IPS-20b (cell line): Measurements from ENCODE around the gene KLHL29.

Experiments
- H3K27ac ChIP-seq: one replicate; pipeline ENCODE4 v1.5.1; 2013; ENCODE audit warnings: low read length
- H3K27me3 ChIP-seq: 2 replicates; pipeline ENCODE4 v1.6.1; 2013; ENCODE audit warnings: mild to moderate bottlenecking, low read length, inconsistent platforms; ENCODE audit not compliant: insufficient read depth
- H3K36me3 ChIP-seq: 2 replicates; pipeline ENCODE4 v1.6.1; 2013; ENCODE audit warnings: low read depth, mild to moderate bottlenecking, inconsistent platforms, low read length, moderate library complexity; ENCODE audit not compliant: insufficient read depth
- H3K4me1 ChIP-seq: 2 replicates; pipeline ENCODE4 v1.6.1; 2013; ENCODE audit warnings: mild to moderate bottlenecking, control low read depth, inconsistent platforms, low read length, moderate library complexity; ENCODE audit not compliant: insufficient read depth
- H3K4me3 ChIP-seq: 2 replicates; pipeline ENCODE4 v1.5.1; 2013; ENCODE audit warnings: mild to moderate bottlenecking, low read length, inconsistent platforms
- H3K9ac ChIP-seq: 2 replicates; pipeline ENCODE4 v1.6.1; 2013; ENCODE audit warnings: low read depth, mild to moderate bottlenecking, inconsistent platforms, low read length, moderate library complexity
- H3K9me3 ChIP-seq: 2 replicates; pipeline ENCODE4 v1.6.1; 2013; ENCODE audit warnings: mild to moderate bottlenecking, low read depth, low read length, inconsistent platforms; ENCODE audit not compliant: insufficient read depth

The KLHL29 gene

GRCh38 chr2:23592061-23592685 is 207.2 kb downstream of the KLHL29 start:
- no peaks in the 10 kb centered on the region for H3K36me3 ChIP-seq
- H3K27me3 ChIP-seq = no peaks in the 10 kb centered on the region
- H3K4me1 ChIP-seq = peaks cover 3% of the 10 kb centered on the region; the same call in 1 of the 2 replicates
- H3K27ac ChIP-seq = no peak overlapping the region
- no peaks in the 10 kb centered on the region for H3K9me3 ChIP-seq
- no peak overlapping the region for H3K4me3 ChIP-seq
- H3K9ac ChIP-seq = no peak overlapping the region

DNA sequence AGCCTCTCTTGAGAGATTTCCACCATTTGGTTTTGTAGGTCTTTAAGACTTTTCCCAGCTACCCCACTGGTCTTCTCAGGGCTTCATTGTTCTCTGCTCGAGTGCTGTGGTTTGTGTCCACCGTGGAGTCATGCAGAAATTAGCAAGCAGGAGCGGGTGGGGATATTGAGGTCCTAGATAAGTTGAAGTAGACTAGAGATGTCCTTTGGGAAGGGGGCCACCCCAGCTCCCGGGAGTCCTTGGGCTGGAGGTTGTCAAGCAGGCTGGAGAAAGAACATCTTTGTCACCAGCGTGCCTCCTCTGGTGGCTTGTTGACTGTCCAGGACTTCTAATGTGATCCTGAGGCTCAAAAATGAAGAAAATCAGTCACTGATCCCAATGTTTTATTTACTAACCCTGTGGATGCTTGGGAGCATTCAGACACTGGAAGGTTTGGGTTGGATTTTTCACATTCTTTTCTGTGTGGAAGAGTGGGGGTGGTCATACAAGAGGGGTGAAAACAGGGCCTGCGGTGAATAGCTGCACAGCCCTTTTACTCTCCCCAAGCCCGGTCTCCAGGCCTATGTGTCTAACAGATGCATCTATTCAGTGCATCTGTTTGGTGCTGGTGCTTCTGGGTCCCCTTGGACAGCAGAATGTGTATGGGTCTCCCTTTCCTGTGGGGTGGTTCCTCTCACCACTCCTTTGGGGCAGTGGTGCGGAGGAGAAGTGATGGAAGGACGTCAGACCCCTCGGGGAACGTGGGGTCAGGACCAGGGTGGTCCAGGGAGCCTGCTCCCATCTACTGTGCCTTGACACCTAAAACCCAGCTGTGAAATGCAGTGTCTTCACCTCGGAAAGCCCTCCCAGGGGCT is 208.1 kb downstream of the KLHL29 start:
- Histone ChIP-seq H3K27ac (no peak overlapping the region), H3K9me3 (no peaks in the 10 kb centered on the region)

DNA sequence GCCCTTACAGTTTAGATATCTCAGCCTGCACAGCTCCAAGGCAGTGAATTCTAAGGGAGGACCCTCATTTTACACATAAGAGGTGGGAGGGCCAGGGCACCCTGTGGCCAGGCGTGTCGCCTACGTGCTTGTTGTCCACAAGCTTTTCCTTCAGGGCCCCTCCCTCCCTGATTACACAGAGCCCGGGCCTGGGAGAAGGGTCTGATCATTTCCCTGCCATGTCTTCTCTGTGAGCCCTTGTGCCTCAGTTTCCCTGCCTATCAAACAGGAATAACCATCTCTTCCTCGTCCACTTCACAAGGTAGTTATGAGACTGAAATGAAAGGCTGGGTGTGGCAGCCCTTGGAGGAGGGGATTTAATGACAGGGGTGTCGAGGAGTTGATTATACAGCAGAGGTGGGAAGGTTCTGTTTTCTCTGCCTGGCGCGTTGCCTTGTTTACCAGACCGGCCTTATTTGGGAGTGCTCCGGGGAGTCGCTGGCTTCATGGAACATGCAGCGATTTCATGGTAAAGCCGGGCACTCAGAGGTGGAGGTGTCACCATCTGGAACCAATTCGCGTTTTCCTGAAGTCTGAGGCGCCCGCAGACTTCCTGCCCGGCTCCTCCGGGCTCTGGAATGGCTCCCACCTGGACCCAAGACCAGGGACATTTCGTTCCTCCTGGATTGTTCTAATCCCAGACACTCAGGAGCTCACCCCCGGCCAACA is 208.9 kb downstream of the KLHL29 start:
- H3K27me3 ChIP-seq = no peaks in the 10 kb centered on the region
- no peak overlapping the region for H3K27ac ChIP-seq
- H3K9me3 ChIP-seq = no peaks in the 10 kb centered on the region
- H3K36me3 ChIP-seq = no peaks in the 10 kb centered on the region
- H3K4me3 ChIP-seq = no peak overlapping the region
- H3K9ac ChIP-seq = no peak overlapping the region
- peaks cover 3% of the 10 kb centered on the region; the same call in 1 of the 2 replicates for H3K4me1 ChIP-seq

More for the DNA sequence above, 208.1 kb downstream of the KLHL29 start:
- H3K36me3 ChIP-seq = no peaks in the 10 kb centered on the region
- no peak overlapping the region for H3K9ac ChIP-seq
- H3K4me1 ChIP-seq = peaks cover 3% of the 10 kb centered on the region; the same call in 1 of the 2 replicates
- no peak overlapping the region for H3K4me3 ChIP-seq
- H3K27me3 ChIP-seq = no peaks in the 10 kb centered on the region

DNA sequence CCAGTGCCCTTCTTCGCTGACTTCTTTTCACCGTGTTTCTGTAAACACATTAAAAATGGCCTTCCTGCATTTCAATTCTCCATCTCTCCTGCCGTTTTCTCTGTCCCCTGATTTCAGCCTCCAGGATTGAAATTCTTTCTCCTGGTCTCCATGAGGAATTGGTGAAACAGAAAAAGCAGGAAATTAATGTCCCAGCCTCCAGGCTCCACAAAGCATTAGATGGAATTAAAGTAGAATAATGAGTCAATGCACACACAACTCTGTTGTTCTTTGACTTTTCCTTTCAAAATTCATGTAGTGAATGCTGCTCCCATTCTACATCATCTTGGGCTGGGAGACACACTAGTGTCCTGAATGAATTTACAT is 209.5 kb downstream of the KLHL29 start:
- Histone ChIP-seq H3K9ac (no peak overlapping the region), H3K4me3 (no peak overlapping the region)

DNA sequence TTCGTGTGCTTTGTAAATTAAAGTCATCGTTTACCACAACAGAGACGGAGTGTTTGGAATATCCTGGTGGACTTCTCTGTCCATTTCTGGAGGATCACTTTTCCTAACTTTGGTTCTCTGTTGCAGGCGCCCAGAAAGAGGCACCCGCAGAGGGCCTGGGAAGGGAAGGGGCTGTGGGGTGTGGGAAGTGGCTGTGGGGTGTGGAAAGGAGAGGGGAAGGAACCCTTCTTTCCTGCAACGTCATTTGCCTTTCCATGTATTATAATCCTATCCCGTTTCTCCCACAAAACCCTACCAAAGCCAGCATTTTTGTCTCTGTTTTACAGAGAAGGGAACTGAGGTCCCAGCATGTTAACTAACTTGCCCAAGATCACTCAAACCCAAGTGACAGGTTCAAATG is 210.0 kb downstream of the KLHL29 start:
- Histone ChIP-seq H3K36me3 (no peaks in the 10 kb centered on the region), H3K27ac (no peak overlapping the region), H3K4me3 (no peak overlapping the region), H3K27me3 (no peaks in the 10 kb centered on the region), H3K4me1 (peaks cover 3% of the 10 kb centered on the region; the same call in 1 of the 2 replicates), H3K9ac (no peak overlapping the region), H3K9me3 (no peaks in the 10 kb centered on the region)

More for the DNA sequence above, 209.5 kb downstream of the KLHL29 start:
- Histone ChIP-seq H3K36me3 (no peaks in the 10 kb centered on the region), H3K9me3 (no peaks in the 10 kb centered on the region), H3K27ac (no peak overlapping the region), H3K4me1 (peaks cover 3% of the 10 kb centered on the region; the same call in 1 of the 2 replicates), H3K27me3 (no peaks in the 10 kb centered on the region)

DNA sequence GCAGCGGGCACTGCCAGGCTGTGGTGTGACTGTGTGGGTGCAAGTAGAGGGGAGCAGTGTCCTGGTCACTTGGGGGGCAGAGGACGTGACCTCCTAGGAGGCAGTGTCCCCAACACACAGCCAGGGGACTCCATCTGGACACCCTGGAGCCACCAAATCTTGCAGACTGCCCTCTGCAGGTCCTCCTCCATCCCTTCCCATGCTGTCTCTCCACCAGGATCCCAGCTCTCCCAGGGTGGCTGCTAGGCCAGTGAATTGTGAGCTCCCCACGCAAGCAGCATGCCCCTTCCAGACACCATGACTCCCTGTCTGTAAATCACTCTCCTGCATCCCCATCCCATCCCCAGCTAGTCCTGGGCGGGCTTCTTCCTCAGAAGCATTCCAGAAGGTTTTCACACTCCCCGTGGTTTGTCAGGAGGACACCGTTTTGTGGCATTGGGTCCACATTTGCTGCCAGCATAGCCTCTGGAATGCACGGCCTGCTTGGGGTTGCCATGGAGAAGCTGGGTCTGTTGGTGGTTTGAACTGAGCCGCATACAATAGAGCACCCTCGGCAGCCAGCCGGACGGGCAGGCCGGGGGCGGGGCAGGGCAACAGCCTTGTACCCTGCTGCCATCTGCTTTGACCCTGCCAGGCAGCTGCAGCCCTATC is 210.7 kb downstream of the KLHL29 start:
- Histone ChIP-seq H3K4me3 (no peak overlapping the region), H3K9me3 (no peaks in the 10 kb centered on the region), H3K36me3 (no peaks in the 10 kb centered on the region), H3K27ac (peak overlapping the region; percentile 14), H3K9ac (no peak overlapping the region), H3K4me1 (peaks cover 3% of the 10 kb centered on the region; the same call in 1 of the 2 replicates), H3K27me3 (no peaks in the 10 kb centered on the region)

GRCh38 chr2:23596316-23596885 is 211.4 kb downstream of the KLHL29 start:
- peaks cover 3% of the 10 kb centered on the region; the same call in 1 of the 2 replicates for H3K4me1 ChIP-seq
- H3K36me3 ChIP-seq = no peaks in the 10 kb centered on the region
- H3K27me3 ChIP-seq = no peaks in the 10 kb centered on the region
- H3K9ac ChIP-seq = no peak overlapping the region
- no peak overlapping the region for H3K4me3 ChIP-seq
- no peaks in the 10 kb centered on the region for H3K9me3 ChIP-seq
- H3K27ac ChIP-seq = peak overlapping the region; percentile 14

DNA sequence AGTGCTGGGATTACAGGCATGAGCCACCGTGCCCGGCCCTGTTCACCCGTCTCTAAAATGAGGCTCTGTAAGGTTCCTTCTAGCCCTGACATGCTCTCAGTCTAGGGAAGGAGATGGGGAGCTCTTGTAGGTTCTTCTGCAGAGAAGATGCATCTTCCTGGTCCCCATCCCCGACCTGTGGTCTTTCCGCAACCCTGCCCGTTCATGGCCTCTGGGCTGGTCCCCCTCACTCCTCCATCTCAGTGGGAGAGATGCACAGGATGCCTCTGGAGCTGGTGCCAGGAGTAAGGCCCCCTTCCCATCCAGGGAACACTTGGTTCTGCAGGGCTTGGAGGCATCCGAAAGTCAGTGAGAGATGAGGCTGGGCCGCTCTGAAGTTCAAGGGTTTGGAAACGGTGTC is 212.7 kb downstream of the KLHL29 start:
- H3K4me1 ChIP-seq = peaks cover 3% of the 10 kb centered on the region; the same call in 1 of the 2 replicates

GRCh38 chr2:23599006-23599405 is 214.0 kb downstream of the KLHL29 start:
- Histone ChIP-seq H3K4me1 (peaks cover 3% of the 10 kb centered on the region; the same call in 1 of the 2 replicates), H3K27me3 (no peaks in the 10 kb centered on the region), H3K9me3 (no peaks in the 10 kb centered on the region), H3K36me3 (no peaks in the 10 kb centered on the region), H3K4me3 (no peak overlapping the region), H3K27ac (no peak overlapping the region), H3K9ac (no peak overlapping the region)

More for the DNA sequence above, 212.7 kb downstream of the KLHL29 start:
- Histone ChIP-seq H3K27ac (no peak overlapping the region), H3K36me3 (no peaks in the 10 kb centered on the region), H3K9me3 (no peaks in the 10 kb centered on the region), H3K9ac (no peak overlapping the region), H3K4me3 (no peak overlapping the region), H3K27me3 (no peaks in the 10 kb centered on the region)

GRCh38 chr2:23599667-23600066 is 214.7 kb downstream of the KLHL29 start:
- Histone ChIP-seq H3K4me1 (peaks cover 3% of the 10 kb centered on the region; the same call in 1 of the 2 replicates), H3K27ac (no peak overlapping the region), H3K9me3 (no peaks in the 10 kb centered on the region), H3K27me3 (no peaks in the 10 kb centered on the region), H3K4me3 (no peak overlapping the region), H3K9ac (no peak overlapping the region), H3K36me3 (no peaks in the 10 kb centered on the region)

- Histone ChIP-seq H3K27me3 (no peaks in the 10 kb centered on the region), H3K9ac (no peak overlapping the region), H3K9me3 (no peaks in the 10 kb centered on the region), H3K4me1 (peaks cover 3% of the 10 kb centered on the region; the same call in 1 of the 2 replicates), H3K27ac (no peak overlapping the region), H3K4me3 (no peak overlapping the region), H3K36me3 (no peaks in the 10 kb centered on the region)
Observed at GRCh38 chr2:23600346-23600745, 215.4 kb downstream of the KLHL29 start.
